Measurements from ENCODE around the gene TMEM114.

The TMEM114 gene

DNA sequence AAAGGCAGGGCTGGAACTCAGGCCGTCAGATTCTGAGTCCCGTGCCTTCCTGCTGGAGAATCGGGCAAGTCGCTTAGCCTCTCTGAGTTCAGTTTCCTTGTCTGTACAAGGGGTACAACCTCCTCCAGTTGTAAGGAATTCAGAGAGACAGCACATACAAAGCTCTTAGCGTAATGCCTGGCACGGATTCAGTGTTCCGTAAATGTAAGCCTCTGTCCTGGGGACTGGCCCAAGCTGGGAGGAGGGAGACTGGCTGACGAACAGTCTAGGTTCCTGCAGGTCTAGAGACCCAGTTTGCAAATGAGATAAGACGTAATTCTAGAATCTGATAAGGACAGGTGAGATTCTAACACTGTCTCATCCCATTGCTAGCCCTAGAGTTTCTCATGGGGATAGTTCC is 41.1 kb upstream of the TMEM114 start:
- DNase-seq = no peak
- Mint-ChIP-seq H3K27me3 (ENCODE audit: low read depth, poor library complexity) (no peaks in the 10 kb centered on the region), H3K36me3 (ENCODE audit: low read depth) (peaks cover 61% of the 10 kb centered on the region), H3K4me1 (peaks cover 4% of the 10 kb centered on the region), H3K27ac (no peak overlapping the region), H3K9me3 (no peaks in the 10 kb centered on the region), H3K4me3 (no peak overlapping the region)
- no peak for TF ChIP-seq CTCF (IDR thresholded peaks at IDR 0.05)

DNA sequence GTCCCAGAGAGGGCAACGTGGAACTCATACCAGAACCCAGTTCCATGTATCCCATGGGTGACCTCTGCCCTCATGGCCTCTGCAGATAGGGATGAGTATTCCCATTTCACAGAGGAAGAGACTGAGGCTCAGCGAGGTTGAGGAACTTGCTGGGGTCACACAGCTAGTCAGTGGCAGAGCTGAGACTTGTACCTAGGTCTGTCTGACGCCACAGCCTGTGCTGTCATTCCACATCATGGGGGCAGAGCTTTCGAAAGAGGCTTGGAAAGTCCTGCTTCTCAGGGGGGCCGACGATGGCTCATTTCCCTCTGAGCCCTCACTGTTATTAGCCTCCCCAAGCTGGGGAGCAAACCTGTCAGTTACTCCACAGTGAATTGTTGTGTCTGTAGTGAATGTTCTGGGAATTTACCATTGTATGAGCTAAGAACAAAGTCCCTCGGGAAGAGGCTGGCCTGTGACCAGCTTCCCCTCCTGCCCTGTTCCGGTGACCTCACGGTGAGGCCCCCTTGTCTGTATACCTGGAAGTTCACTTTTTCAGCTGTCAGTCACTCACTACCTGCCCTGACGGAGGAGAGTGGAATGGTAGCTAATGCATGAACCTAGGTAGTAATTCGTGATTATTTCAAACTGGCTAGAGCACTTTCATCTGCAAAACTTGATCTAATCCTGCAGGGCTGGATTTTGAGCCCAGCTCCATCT is 40.1 kb upstream of the TMEM114 start:
- H3K36me3 Mint-ChIP-seq (ENCODE audit: low read depth) = peaks cover 58% of the 10 kb centered on the region
- no peak for TF ChIP-seq CTCF (IDR thresholded peaks at IDR 0.05)
- H3K27me3 Mint-ChIP-seq (ENCODE audit: low read depth, poor library complexity) = no peaks in the 10 kb centered on the region
- H3K4me1 Mint-ChIP-seq = peaks cover 4% of the 10 kb centered on the region
- no peak overlapping the region for H3K27ac Mint-ChIP-seq
- no peak for DNase-seq
- H3K9me3 Mint-ChIP-seq = no peaks in the 10 kb centered on the region
- H3K4me3 Mint-ChIP-seq = no peak overlapping the region

DNA sequence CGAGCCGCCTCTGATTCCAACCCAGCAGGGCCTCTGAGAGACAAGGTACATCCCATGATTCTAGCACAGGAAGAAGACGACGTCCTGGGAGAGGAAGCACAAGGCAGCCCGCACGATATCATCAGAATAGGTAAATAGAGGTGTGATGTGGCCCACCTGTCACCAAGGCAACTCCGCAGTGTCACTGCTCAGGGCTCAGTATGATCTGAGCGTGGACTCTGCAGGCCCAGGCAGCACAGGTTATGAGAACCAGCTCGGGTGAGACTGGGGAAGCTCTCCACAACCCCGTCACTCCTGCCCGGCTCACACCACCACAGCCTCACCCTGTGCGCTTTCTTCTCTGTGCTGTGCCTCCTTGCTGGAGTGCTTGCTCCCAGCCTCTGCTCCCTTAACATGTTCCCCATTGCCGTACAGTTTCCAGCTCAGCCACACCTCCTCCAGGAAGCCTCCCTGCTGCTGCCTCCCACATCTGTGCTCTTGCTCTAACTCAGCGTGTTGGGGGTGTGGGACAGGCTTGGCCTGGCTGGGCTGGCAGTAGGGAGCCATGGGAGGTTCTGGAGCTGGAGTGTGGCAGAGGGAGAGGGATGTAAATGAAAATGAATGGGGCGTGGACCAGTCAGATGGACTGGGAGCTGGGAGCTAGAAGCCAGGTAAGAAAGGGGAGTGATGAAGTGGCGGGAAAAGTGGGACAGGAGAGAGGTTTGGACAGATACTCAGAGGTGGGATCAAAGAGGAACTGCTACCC is 38.8 kb upstream of the TMEM114 start:
- no peak for TF ChIP-seq CTCF (IDR thresholded peaks at IDR 0.05)
- H3K36me3 Mint-ChIP-seq (ENCODE audit: low read depth) = peaks cover 62% of the 10 kb centered on the region
- DNase-seq = no peak
- no peak overlapping the region for H3K27ac Mint-ChIP-seq
- H3K27me3 Mint-ChIP-seq (ENCODE audit: low read depth, poor library complexity) = no peaks in the 10 kb centered on the region
- no peaks in the 10 kb centered on the region for H3K9me3 Mint-ChIP-seq
- H3K4me3 Mint-ChIP-seq = no peak overlapping the region
- H3K4me1 Mint-ChIP-seq = peaks cover 8% of the 10 kb centered on the region

DNA sequence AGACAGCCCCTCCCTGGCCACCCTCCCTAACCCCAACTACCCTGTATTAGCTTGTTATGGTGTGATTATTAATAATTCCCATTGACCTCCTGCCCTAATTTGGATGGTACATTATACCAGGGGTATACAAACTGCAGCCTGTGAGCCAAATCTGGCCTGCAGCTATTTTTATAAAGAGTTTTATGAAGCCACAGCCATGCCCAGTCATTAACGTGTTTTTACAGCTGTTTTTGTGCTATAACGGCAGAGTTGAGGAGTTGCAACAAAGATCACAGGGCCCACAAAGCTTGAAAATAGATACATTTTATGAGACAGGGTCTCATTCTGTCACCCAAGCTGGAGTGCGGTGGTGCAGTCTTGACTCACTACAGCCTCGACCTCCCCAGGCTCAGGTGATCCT is 37.1 kb upstream of the TMEM114 start:
- TF ChIP-seq CTCF (IDR thresholded peaks at IDR 0.05) = no peak
- Mint-ChIP-seq H3K27me3 (ENCODE audit: low read depth, poor library complexity) (no peaks in the 10 kb centered on the region), H3K4me1 (peaks cover 21% of the 10 kb centered on the region), H3K9me3 (no peaks in the 10 kb centered on the region), H3K36me3 (ENCODE audit: low read depth) (peaks cover 57% of the 10 kb centered on the region), H3K4me3 (no peak overlapping the region), H3K27ac (peak overlapping the region; percentile 53)
- DNase-seq = no peak

DNA sequence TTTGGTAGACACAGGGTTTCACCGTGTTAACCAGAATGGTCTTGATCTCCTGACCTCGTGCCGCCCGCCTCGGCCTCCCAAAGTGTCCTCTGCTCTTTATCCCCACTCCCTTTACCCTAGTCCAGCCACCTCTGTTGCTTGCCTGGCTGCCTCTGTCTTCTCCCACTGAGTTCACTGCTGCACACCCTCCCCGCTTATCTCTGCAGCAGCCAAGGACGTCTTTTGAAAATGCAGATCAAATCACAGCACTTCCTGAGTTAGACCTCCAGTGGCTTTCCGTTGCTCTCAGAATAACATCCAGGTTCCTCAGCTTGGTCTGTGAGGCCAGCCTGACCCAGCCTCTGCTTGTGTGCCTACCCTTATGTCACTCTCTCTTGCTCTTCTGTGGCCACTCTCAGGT is 36.6 kb upstream of the TMEM114 start:
- H3K27me3 Mint-ChIP-seq (ENCODE audit: low read depth, poor library complexity) = no peaks in the 10 kb centered on the region
- H3K4me1 Mint-ChIP-seq = peaks cover 26% of the 10 kb centered on the region
- no peak for DNase-seq
- H3K9me3 Mint-ChIP-seq = no peaks in the 10 kb centered on the region
- H3K4me3 Mint-ChIP-seq = no peak overlapping the region
- peak overlapping the region; percentile 53 for H3K27ac Mint-ChIP-seq
- H3K36me3 Mint-ChIP-seq (ENCODE audit: low read depth) = peaks cover 55% of the 10 kb centered on the region
- TF ChIP-seq CTCF (IDR thresholded peaks at IDR 0.05) = no peak

All from nephron progenitor cell (in vitro differentiated cells).